NCI-H82 (cell line): ENCODE data around the gene ZP1.

Experiments
- DNase-seq: peaks from one replicate; lab custom pipeline; 2025; lab: John Stamatoyannopoulos, UW

ZP1 gene

DNA sequence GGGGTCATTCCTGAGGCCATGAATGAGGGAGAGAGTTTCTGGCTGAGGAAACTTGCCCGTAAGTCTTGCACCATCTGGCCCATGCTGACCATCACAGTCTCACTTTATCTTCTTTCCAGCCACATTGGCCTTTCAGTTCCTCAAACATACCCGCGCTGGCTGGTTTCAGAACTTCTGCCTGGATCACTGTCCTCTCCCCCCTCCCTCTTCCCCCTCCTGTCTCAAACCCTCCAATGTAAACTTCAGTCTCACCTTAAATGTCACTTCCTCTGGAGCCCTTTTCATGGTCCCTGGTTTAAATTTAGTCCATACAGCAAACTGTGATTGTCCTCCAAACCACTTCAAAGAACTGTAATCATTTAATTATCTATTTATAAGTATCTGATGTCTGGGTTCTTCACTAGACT, 42.9 kb downstream of the ZP1 start:
- no peak for DNase-seq

DNA sequence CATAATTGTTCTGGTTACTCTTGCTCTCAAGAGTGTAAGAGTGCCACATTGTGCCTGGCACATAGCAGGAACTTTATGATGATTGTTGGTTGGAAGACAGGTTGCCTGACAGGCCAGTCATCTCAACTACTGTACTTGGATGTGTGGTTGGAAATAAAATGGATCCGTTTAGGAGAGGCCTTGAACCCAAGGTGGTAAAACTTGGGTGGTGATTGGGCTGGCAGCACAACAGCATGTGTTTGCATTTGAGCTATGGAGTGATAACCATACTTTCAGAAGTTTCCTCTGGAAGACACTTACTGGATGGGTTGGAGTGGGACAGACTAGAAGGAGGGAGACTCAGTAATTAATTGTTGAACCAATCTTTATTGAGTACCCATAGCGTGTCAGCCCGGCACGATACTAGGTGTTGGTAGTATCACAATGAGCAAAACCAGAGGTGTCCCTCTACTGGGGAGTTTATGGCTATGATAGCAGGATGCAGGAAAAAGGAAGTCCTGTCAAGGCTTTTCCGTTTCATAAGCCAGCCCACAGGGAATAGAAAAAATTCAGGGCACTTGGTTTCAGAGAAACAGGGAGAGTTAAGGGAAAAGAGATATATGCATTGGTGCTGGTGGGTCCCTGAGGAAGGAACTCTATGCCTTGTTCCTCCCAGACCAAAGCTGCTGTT, 43.5 kb downstream of the ZP1 start:
- DNase-seq = no peak

DNA sequence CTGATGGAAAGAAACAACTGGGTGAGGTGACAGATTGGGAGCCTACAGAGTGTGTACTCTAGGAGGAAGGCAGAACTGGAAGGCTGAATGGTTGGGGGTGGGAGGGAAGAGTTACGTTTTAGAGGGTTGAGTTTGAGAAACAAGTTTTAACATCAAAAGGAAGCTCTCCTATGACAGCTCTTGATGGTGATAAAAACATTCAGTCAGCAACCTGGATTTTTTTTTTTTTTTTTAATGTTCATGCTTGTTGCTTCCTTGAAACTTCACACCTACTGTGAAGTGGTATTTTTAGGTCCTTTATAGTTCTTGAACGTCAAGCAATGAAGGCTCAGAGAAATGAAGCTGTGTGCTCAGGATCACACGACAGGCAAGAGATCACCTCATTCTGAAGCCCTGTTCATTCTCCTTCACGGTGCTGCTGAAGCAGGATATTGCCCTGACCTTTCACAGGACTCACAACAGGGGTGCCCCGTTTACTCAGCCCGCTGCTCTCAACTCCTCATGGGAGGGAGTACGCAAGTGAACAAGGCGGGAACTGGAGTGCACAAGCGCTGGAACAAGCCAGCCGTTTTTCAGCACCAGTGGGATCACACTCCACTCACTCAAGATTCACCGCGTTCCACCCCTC, 45.0 kb downstream of the ZP1 start:
- no peak for DNase-seq

DNA sequence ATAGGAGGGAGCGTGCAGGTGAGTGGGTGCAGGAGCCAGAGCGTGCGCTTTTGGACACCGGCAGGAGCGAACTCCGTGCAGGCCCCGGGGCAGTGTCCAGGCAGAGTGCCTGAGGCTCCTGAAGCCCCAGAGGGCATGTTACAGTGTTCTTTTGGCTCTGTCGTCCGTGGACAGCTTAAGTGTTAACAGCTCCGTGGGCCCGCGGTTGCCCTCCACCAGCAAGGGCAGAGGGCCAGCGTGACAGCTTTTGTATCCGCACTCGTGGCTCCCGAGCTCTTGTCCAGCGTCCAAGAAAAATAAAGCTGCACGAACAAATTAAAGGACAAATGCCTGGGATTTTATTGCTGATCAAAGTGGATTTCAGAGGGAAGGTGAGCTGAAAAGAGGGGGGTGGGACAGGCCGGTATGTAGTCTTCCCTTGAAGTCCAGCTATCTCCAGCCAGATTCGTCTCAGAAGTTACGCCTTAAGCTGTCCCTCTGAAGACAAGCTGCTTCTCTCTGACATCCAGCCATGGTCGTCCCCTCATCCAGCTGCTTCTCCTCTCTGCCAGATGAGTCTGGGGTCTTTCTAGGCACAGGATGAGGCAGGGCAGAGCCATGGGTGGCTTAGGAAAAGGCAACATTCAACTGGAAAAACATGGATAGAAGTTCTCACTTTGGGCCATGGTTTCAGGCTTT, 45.6 kb downstream of the ZP1 start:
- no peak for DNase-seq

DNA sequence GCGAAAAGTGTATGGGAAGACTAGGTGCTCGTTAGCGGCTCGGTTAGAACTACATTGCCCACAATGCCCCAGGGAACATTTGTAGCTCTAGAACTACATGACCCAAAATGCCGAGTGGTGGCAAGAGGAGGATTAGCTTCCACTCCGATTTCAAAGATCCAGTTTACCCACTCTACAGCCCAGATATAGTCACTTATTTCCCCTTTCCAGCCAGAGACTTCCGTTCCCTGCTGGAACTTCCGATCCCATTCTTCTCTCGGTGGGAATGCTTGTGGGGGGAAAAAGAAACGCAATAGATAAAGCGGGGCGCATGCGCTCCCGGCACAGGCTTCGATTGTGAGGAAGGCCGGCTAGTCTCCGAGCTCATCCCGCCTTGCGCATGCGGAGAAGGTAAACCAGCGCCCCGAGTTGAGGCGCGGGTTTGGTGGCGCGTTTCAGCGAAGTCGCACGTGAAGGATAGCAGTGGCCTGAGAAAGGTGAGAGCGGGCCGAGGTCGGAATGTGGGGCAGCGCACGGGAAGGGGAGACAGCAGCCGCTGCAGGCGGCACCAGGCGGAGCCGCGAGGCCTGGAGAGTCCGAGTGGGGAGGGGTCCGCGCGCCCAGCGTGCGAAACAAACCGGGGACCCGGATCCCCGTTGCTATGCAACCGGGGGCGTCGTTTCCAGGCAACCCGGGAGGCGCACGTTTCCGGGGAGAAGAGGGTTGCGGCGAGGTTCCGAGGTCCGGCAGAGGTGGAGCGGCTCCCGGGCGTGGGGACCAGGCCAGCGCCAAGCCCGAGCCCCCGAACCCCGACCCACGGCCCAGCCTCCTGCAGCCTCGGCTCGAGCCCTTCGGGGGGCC, 46.7 kb downstream of the ZP1 start, which contains the start of gene TMEM109:
Gene TMEM109 (plus strand): TSS at position 366 of the 840 bp plus-strand sequence. CDS start 5,536 bp downstream, outside the sequence.
- peak; percentile 93 for DNase-seq

DNA sequence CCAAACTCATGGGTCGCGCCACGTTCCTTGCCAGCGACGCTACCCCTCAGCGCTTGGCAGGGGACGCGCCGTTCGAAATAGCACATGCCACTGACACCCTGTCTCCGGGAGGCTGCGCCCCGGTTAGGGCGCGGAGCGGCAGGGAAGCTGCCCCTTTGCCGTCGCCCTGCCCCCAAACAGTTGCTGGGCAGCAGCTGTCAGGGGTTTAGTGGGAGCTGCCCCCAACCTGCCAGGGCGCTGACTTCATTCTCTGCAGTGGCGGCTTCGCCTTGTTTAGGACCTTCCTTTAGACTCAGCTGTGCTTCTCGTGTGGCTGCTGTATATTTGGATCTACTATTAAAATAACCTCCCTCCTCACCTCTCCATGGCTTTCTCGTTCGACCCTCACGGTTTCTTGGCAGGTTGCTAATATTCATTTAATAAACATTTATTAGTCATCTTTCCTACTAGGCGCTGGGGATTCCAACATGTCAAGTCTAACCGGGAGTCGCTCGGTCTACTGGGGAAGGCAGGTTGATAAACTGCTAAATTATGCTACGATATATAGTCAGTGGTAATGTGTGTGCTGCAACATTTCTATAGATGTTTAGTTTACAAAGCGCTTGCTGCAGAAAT, 47.4 kb downstream of the ZP1 start:
- peak; percentile 67 for DNase-seq

DNA sequence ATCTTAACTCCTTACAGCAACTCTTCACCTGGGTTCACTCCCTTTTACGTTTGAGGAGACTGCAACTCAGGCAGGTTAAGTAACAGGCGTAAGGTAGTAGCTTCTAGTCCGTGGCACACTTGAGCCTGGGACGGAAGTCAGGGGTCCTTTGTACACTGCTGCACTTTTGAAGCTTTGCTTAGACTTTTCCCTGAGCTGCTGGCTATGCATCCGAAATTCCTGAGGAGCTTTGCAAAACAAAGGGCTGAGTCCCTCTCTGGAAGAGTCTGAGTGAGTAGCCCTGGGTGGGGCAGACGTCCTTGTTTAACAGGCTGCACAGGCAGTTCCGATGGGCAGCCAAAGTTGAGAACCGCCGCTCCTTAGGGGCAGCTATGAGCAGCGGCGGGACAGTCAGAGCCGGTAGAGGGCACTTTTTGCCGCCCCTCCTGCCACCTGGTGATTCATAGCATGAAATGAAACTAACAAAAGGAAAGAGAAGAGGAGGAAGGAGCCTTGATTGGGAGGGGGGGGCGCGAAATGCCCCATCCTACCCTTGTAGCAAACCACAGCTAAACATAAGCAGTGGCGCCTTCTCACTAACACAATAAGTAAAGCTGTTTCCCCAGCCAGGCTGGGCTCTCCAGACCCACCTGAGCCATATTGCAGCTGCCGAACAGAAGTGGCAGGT, 48.0 kb downstream of the ZP1 start:
- DNase-seq = peak; percentile 27

DNA sequence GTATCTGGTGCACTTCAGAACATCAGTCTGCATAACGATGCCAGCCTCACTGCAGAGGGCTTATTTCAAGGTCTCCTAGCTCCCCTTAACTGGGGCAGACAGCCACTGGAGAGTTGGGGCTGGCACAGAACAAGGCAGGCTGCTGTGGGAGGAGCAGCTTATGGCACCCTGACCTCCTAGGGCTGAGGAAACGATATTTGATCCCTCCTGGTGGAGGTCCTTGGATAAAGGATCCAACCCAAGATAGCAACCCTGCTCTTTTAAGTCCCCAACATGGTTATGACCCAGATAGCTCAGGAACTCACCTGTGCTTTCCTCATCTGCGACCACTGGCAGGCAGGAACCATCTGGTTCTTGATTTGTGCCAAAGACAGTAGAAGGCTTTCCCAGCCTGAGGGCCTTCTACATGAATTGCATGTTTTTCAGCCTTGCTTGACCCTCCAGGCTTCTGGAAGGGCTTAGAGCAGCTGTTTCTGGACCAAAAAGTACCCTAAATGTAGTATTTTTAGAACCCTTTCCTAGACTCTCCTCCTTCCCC, 49.4 kb downstream of the ZP1 start:
- peak; percentile 7 for DNase-seq

DNA sequence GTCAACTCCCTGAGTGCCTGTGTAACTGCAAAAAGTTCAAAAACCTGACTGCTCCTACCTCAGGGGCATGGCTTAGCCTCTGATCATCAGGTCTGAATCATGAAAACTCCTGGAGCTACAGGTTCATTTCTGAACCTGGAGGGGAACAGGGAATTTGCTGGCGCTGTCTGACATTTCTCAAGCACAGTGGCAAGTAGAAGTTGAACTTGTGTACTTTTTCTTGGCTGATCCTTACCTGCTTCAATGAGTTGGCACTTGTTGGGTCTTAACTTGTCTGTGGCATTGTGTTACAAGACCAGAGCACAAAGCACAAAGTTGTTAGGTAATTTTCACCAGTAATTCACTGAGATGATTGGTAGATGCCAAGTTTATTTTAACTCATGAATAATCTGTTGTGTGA, 49.9 kb downstream of the ZP1 start:
- no peak for DNase-seq

DNA sequence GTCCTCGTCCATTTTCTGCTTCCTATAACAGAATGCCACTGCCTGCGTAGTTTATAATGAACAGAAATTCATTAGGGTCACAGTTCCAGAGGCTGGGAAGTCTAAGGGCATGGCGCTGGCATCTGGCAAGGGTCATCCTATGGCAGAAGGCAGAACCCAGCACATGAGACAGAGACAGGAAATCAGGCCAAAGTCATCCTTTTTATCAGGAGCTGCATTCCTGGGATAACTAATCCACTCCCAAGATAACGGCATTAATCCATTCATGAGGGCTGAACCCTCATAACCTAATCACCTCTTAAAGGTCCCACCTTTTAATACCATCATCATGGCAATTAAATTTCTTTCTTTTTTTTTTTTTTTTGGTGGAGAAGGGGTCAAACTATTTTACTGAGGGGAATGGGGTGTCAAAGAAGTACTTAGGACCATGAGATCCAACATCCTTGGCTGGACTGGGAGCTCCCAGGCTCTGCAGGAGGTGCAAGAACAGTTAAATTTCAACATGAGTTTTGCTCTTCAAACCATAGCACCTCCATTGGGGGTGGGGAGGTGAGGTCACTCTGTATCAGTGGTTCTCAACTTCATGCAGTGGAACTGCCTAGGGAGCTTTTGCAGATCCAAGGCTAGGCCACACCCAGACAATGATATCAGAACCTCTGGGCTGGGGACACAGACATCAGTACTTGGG, 51.1 kb downstream of the ZP1 start:
- DNase-seq = peak; percentile 26

DNA sequence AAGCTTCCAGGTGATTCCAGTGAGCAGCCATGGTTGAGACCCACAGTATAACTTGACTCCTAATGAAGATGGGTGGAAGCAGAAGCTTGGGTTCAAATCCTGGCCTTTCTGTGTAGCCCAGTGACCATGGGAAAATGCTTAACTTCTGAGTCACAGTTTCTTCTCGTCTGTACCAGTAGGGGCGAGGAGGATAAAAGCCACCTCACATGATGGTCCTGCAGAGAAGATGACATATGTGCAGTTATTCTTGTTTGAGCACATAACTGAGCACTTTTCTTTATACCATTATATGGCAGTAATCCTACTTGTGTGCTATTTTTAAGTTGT, 51.6 kb downstream of the ZP1 start:
- DNase-seq = no peak

DNA sequence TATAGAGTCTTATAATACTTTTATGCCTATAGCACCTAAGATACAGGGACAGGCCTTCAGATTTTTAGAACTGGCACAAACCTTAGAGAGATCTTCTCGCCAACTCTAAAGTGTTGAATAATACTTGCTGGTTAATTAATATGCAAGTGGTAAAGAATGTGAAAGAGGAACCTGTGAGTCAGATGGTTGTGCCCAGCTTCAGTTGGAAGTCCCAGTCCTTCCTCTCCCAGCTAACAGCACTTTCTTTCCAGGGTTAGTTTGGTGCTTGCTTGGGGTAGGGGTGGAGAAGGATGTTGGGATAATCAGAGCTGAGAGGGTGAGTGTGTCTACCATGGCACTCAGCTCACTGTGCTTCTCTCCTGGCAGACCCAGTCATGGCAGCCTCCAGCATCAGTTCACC, 52.0 kb downstream of the ZP1 start:
- no peak for DNase-seq

DNA sequence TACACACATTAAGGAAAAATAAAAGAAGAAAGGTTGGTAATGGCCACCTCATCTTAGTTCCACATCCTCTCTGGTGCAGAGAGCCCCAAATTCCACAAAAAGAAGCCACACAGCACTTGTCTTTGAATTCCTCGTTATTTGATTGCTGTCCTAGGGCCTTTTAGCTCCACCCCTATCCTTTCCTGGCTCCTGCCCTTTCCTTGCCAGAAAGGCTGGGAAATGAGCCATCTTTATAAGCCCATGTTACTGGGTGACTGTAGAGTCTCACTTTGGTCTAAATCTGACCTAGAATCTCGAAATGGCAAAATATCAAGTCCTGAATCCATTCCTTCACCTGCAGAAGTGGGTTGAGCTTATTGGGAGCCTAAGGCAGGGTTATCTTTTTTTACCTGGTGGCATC, 52.6 kb downstream of the ZP1 start:
- DNase-seq = no peak

DNA sequence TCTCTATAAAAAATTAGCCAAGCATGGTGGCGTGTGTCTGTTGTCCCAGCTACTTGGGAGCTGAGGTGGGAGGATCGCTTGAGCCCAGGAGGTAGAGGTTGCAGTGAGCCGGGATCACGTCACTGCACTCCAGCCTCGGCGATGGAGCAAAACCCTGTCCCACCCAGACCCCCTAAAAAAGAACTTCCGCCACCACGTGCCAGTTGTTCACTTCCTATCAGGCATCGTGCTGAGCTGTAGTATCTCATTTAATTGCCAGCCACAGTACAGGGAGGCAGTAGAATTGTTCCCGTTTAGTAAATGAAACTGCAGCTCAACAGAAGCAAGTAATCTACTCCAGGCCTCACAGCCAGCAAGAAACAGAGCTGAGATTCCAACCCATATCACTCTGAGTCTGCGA, 53.9 kb downstream of the ZP1 start:
- DNase-seq = no peak

DNA sequence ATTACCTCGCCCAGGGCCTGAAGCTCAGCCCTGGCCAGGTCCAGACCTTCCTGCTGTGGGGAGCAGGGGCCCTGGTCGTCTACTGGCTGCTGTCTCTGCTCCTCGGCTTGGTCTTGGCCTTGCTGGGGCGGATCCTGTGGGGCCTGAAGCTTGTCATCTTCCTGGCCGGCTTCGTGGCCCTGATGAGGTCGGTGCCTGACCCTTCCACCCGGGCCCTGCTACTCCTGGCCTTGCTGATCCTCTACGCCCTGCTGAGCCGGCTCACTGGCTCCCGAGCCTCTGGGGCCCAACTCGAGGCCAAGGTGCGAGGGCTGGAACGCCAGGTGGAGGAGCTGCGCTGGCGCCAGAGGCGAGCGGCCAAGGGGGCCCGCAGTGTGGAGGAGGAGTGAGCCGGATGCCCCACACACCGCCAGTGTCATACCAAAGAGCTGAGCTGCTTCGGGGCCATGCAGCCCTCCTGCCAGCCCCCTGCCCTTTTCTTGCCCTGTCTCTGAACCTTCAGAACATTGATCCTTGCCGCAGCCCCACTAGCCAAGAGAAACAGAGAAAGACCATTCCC, 54.5 kb downstream of the ZP1 start:
- no peak for DNase-seq

DNA sequence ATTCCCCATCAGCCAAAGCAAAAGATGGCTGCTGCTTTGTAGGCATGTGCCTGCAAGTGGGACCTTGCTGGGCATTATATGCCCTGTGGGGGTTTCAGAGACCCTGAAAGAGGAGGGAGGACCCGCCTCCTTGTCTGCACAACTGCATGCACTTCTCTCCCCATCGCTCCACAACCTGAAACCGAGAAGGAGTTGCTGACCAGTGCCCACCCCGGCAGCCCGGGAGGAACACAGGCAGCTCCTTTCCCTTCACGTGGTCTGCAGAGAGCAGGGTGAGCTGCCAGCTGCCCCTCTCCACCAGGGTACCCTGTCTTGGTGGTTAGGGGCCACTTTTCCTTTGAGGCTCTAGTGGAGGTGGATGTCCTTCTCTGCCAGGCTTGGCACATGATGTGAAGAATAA, 55.6 kb downstream of the ZP1 start:
- DNase-seq = no peak

DNA sequence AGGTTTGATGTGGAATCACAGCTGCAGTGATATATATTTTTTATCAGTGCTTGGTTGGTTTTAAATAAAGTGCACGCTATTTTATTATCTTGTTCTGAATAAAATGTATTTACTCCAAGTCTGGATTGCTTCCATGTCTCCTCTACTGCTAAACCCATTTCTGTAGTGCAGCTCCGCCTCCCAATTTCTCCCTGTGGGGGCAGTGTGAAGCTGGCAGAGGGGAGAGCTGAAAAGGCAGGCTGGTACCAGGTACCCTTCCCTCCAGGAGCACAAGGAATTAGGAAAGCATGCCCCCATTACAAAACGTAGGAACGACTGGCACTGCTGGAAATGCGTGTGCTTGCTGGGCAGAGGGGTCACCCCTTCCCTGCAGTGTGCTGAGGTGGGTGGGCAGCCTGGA, 56.0 kb downstream of the ZP1 start:
- peak; percentile 4 for DNase-seq

DNA sequence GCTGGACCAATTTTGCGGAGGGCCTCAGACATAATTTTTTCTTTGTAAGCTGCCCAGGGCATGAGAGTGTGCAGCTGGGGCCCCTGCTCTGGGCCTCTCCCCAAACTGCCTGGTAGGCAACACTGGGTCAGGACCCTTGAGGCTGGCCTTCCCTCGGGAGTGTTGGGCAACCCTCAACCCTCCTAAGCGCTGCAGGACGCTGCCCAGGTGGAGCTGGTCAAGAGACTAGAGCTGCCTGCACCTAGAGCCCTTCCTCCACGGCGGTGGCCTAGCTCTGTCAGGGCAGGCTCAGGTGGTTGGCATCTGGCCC, 56.4 kb downstream of the ZP1 start:
- DNase-seq = no peak

DNA sequence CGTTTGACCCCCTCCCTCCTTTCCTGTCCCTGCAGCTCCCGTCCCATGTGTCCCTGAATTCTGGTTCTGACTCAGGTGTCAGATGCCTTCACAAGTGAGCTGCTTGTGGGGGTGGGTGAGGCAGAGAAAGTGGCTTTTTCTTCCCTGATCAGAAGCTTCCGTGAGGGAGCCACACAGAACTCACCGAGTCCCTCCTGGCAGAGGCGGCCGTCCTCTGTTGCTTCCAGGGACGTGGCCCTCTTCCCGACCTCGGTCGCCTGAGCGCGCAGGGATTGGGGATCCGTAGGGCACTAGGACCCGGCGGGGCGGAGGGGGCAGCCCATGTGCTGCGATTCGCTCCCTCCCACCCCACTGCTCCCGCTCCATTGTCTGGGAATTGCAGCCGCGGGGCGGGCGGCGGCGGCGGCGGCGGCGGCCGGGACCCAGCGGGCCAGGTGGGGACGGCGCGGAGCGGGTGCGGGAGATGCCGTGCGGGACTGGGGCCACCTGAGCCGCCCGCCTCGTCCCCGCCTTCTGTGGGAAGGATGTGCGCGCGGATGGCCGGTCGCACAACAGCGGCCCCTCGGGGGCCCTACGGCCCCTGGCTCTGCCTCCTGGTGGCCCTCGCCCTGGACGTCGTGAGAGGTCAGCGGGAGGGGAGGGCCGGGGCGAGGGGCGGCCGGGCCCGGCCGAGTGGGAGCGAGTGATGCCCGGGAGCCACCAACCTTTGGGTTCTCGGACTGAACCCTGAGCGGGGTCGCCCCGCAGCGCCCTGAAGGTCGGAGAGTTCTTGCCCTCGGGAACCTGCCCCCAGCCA, 57.0 kb downstream of the ZP1 start, which contains the start of gene TMEM132A:
Gene TMEM132A (plus strand): TSS at position 351 of the 796 bp plus-strand sequence. CDS start 174 bp downstream, at position 525.
- peak; percentile 90 for DNase-seq
